SU-DHL-6 (cell line): ENCODE measurements around the gene DSCAML1.

Experiments used
- CTCF ChIP-seq: fragments of 200-600 bp; sonication (generic); IDR thresholded peaks from one replicate; pipeline ENCODE4 v1.5.1; 2017; ENCODE audit warnings: antibody characterized with exemption, mild to moderate bottlenecking, low read length, moderate library complexity; ENCODE audit not compliant: insufficient read depth, poor library complexity, severe bottlenecking
- EZH2phosphoT487 ChIP-seq: fragments of 200-600 bp; sonication (generic), shearing (Covaris generic); conservative IDR thresholded peaks from 2 replicates; pipeline ENCODE4 v1.6.1; 2018; ENCODE audit warnings: mild to moderate bottlenecking, antibody characterized with exemption, low read length, moderate library complexity, mixed read lengths

DNA sequence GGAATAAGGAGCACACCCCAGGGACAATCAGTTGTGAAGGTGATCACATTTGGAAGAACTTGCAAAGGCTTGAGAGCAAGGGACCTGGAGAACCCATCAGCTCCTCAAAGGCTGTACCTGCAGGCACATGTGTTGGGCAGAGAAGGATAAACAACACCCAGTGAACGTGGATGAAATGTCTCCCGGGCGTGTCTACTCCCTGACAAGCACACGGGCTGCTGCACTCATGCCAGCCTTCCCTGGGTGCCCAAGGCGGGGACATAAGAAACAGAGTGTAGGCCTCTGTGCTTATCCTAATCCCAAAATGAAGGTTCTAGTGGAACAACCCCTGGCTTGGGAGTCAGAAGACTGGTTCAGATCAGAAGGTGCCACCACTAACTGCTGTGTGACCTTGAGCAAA lies 46.7 kb downstream of the DSCAML1 start:
- no peak for TF ChIP-seq CTCF
- TF ChIP-seq EZH2phosphoT487, result no peak
